Measurements from ENCODE around the gene EEF2K. TPM values are rescaled to one million over a fixed set of nuclear protein-coding genes. Genes with fewer than 3 reads are reported as not detected.
"Not testable (repeated sequence)": the region's sequence is repeated elsewhere in the genome, so short reads cannot be mapped to it uniquely, and the experiment has no call there.

EEF2K gene
- total and polyA plus RNA-seq, 5 donors from 2014 or later = 2.7 to 20.1 (median 3.6) TPM

DNA sequence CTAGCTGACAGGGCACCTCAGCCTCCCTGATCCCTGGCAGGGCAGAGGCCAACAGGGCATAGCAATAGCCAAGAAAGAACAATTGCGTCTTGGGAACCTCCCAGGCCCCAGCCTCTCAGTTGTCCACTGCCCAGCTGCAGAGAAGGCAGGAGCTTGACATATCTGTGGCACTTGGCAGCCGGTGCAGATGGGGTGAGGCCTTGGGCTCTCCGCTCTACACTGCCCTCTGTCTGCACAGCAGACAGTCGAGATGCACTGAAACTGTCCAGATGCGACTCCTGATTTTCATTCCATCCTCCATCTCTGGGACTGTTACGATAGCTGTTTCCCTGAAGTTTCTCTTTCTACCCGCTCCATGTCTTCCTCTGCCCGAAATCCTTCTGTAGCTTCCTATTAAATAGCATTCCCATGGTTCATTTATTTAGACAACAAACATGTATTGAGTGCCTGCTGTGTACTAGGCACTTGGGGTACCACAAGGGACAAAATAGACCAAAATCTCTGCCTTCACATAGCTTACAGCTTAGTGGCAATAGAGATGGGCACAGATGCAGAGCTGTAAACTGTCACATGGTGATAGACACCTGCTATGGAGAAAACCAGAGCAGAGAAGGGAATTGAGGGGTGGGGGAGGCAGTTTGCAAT lies 94.5 kb downstream of the EEF2K start:
- peaks cover 37% of the 10 kb centered on the region for H3K4me1 ChIP-seq (ENCODE audit: control insufficient read depth, insufficient read depth, low read length, poor library complexity, severe bottlenecking)
- no peak for ATAC-seq (ENCODE audit: low read depth in 2 of 2)
- H3K9me3 ChIP-seq (ENCODE audit: control insufficient read depth in 2 of 2, low read length in 2 of 2) = no peaks in the 10 kb centered on the region
- peaks cover 0 to 11% (median 2%) of the 10 kb centered on the region in 7 donors for H3K9me3 Mint-ChIP-seq
- H3K27ac ChIP-seq (ENCODE audit: insufficient read depth, low read length, poor library complexity, severe bottlenecking) = peak overlapping the region; percentile 45
- DNase-seq = peak in 2 of 3 donors; percentile 39 to 65
- peaks cover 38% of the 10 kb centered on the region for H3K36me3 ChIP-seq (ENCODE audit: control insufficient read depth, insufficient read depth, low read length)
- H3K4me3 Mint-ChIP-seq = peak overlapping the region; percentile 47 to 86 (median 65)
- peaks cover 30% of the 10 kb centered on the region for H3K36me3 Mint-ChIP-seq
- peak overlapping the region; percentile 74 to 83 (median 78) for H3K27ac Mint-ChIP-seq
- H3K27me3 Mint-ChIP-seq = peaks cover 16% of the 10 kb centered on the region
- peaks cover 23 to 58% (median 42%) of the 10 kb centered on the region in 4 donors for H3K4me1 Mint-ChIP-seq
- H3K27me3 ChIP-seq (ENCODE audit: control insufficient read depth, insufficient read depth, low read length) = no peaks in the 10 kb centered on the region
- no peak overlapping the region for H3K4me3 ChIP-seq (ENCODE audit: low read depth, low read length)

DNA sequence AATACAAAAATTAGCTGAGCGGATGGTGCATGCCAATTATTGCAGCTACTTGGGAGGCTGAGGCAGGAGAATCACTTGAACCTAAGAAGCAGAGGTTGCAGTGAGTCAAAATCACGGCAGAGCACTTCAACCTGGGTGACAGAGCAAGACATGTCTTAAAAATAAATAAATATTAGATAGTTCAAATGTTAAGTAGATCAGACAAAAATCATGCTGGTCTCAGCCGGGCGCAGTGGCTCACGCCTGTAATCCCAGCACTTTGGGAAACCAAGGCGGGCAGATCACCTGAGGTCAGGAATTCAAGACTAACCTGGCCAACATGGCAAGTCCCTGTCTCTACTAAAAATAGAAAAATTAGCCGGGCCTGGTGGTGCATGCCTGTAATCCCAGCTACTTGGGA lies 95.3 kb downstream of the EEF2K start:
- Histone ChIP-seq H3K4me1 (ENCODE audit: control insufficient read depth, insufficient read depth, low read length, poor library complexity, severe bottlenecking) (peaks cover 36% of the 10 kb centered on the region), H3K36me3 (ENCODE audit: control insufficient read depth, insufficient read depth, low read length) (peaks cover 45% of the 10 kb centered on the region)
- peak overlapping the region in 1 of 3 donors; percentile 74 for H3K27ac Mint-ChIP-seq
- H3K27me3 Mint-ChIP-seq = peaks cover 16% of the 10 kb centered on the region
- peaks cover 30% of the 10 kb centered on the region for H3K36me3 Mint-ChIP-seq
- ATAC-seq (ENCODE audit: low read depth in 2 of 2); H3K27ac ChIP-seq (ENCODE audit: insufficient read depth, low read length, poor library complexity, severe bottlenecking); H3K9me3 ChIP-seq (ENCODE audit: control insufficient read depth in 2 of 2, low read length in 2 of 2); H3K4me3 ChIP-seq (ENCODE audit: low read depth, low read length); DNase-seq; H3K27me3 ChIP-seq (ENCODE audit: control insufficient read depth, insufficient read depth, low read length); H3K9me3 Mint-ChIP-seq: not testable (repeated sequence)
- H3K4me1 Mint-ChIP-seq = peaks cover 23 to 53% (median 43%) of the 10 kb centered on the region in 4 donors
- H3K4me3 Mint-ChIP-seq = peak overlapping the region in 1 of 4 donors; percentile 66

DNA sequence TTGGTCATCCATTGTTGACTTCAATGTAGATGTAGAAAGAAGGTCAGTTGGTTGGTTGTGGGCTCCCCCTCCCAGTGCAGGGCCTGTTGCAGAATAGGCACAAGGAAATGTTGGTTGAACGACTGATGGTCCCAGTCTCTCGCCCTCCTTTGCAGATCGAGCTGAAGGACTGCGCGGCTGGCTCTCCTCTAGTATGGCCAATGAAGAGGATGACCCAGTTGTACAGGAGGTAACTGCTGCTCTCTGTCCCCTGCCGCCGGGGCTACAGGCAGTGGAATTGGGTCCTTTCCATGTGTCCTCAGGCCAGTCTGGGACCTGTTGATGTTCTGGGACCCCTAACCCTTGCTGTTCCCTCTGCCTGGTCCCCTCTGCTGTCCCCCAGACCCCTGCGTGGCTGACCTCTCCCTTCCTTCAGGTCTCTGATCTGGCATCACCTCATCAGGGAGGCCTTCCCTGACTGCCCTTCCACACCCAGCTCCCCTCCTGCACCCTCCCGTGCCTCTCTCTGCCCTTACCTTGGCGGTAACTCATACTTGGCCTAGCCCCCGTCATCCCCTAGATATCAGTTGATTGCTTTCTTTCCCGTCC lies 96.8 kb downstream of the EEF2K start:
- Histone ChIP-seq H3K9me3 (ENCODE audit: control insufficient read depth in 2 of 2, low read length in 2 of 2) (no peaks in the 10 kb centered on the region), H3K36me3 (ENCODE audit: control insufficient read depth, insufficient read depth, low read length) (peaks cover 60% of the 10 kb centered on the region), H3K4me1 (ENCODE audit: control insufficient read depth, insufficient read depth, low read length, poor library complexity, severe bottlenecking) (peaks cover 31% of the 10 kb centered on the region), H3K4me3 (ENCODE audit: low read depth, low read length) (no peak overlapping the region), H3K27me3 (ENCODE audit: control insufficient read depth, insufficient read depth, low read length) (no peaks in the 10 kb centered on the region), H3K27ac (ENCODE audit: insufficient read depth, low read length, poor library complexity, severe bottlenecking) (no peak overlapping the region)
- Mint-ChIP-seq H3K27ac (peak overlapping the region in 1 of 3 donors; percentile 62), H3K4me3 (peak overlapping the region in 2 of 4 donors; percentile 3 to 80), H3K9me3 (peaks cover 0 to 4% (median 0%) of the 10 kb centered on the region in 7 donors), H3K4me1 (peaks cover 18 to 48% (median 37%) of the 10 kb centered on the region in 4 donors), H3K27me3 (peaks cover 7% of the 10 kb centered on the region), H3K36me3 (peaks cover 30% of the 10 kb centered on the region)
- ATAC-seq (ENCODE audit: low read depth in 2 of 2) (no peak), DNase-seq (no peak)

- Mint-ChIP-seq H3K4me1 (peaks cover 10 to 34% (median 25%) of the 10 kb centered on the region in 4 donors), H3K9me3 (peaks cover 0 to 1% (median 0%) of the 10 kb centered on the region in 7 donors), H3K4me3 (no peak overlapping the region), H3K27me3 (no peaks in the 10 kb centered on the region), H3K27ac (no peak overlapping the region), H3K36me3 (peaks cover 30% of the 10 kb centered on the region)
- Histone ChIP-seq H3K36me3 (ENCODE audit: control insufficient read depth, insufficient read depth, low read length) (peaks cover 75% of the 10 kb centered on the region), H3K4me1 (ENCODE audit: control insufficient read depth, insufficient read depth, low read length, poor library complexity, severe bottlenecking) (peaks cover 17% of the 10 kb centered on the region), H3K27me3 (ENCODE audit: control insufficient read depth, insufficient read depth, low read length) (no peaks in the 10 kb centered on the region), H3K9me3 (ENCODE audit: control insufficient read depth in 2 of 2, low read length in 2 of 2) (no peaks in the 10 kb centered on the region), H3K4me3 (ENCODE audit: low read depth, low read length) (no peak overlapping the region), H3K27ac (ENCODE audit: insufficient read depth, low read length, poor library complexity, severe bottlenecking) (no peak overlapping the region)
- no peak for DNase-seq
- ATAC-seq (ENCODE audit: low read depth in 2 of 2) = no peak
These were observed 98.3 kb downstream of the EEF2K start for GRCh38 chr16:22304411-22304810.

GRCh38 chr16:22306788-22307187 lies 100.7 kb downstream of the EEF2K start:
- Mint-ChIP-seq H3K36me3 (peaks cover 25% of the 10 kb centered on the region), H3K4me3 (no peak overlapping the region), H3K27me3 (no peaks in the 10 kb centered on the region), H3K4me1 (peaks cover 0 to 15% (median 10%) of the 10 kb centered on the region in 4 donors), H3K9me3 (peaks cover 0 to 1% (median 0%) of the 10 kb centered on the region in 7 donors), H3K27ac (no peak overlapping the region)
- Histone ChIP-seq H3K27ac (ENCODE audit: insufficient read depth, low read length, poor library complexity, severe bottlenecking) (no peak overlapping the region), H3K27me3 (ENCODE audit: control insufficient read depth, insufficient read depth, low read length) (no peaks in the 10 kb centered on the region), H3K4me3 (ENCODE audit: low read depth, low read length) (no peak overlapping the region), H3K4me1 (ENCODE audit: control insufficient read depth, insufficient read depth, low read length, poor library complexity, severe bottlenecking) (no peaks in the 10 kb centered on the region), H3K36me3 (ENCODE audit: control insufficient read depth, insufficient read depth, low read length) (peaks cover 85% of the 10 kb centered on the region), H3K9me3 (ENCODE audit: control insufficient read depth in 2 of 2, low read length in 2 of 2) (no peaks in the 10 kb centered on the region)
- no peak for ATAC-seq (ENCODE audit: low read depth in 2 of 2)
- DNase-seq = no peak

DNA sequence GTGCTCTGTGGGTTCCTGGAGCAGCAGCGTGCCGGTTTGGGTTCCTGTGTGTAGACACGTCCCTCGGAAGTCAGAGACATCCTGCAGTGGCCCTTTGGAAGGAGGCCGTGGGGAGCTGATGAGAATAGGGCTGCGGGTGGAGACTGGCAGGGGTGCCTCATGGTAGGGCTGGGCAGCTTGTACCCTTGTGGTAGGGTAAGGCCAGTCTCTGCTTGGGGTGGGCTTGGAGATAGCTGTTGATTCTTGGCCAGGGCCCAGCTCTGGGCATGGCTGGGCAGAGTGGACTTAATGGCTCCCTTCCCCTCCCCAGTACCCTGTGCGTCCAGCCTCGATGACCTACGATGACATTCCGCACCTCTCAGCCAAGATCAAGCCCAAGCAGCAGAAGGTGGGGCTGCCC lies 101.8 kb downstream of the EEF2K start:
- no peak overlapping the region for H3K27ac ChIP-seq (ENCODE audit: insufficient read depth, low read length, poor library complexity, severe bottlenecking)
- H3K4me3 Mint-ChIP-seq = peak overlapping the region in 1 of 4 donors; percentile 58
- H3K27me3 ChIP-seq (ENCODE audit: control insufficient read depth, insufficient read depth, low read length) = no peaks in the 10 kb centered on the region
- peaks cover 22% of the 10 kb centered on the region for H3K36me3 Mint-ChIP-seq
- no peaks in the 10 kb centered on the region for H3K4me1 ChIP-seq (ENCODE audit: control insufficient read depth, insufficient read depth, low read length, poor library complexity, severe bottlenecking)
- no peak for DNase-seq
- H3K9me3 ChIP-seq (ENCODE audit: control insufficient read depth in 2 of 2, low read length in 2 of 2) = no peaks in the 10 kb centered on the region
- no peak overlapping the region for H3K4me3 ChIP-seq (ENCODE audit: low read depth, low read length)
- no peak for ATAC-seq (ENCODE audit: low read depth in 2 of 2)
- H3K27ac Mint-ChIP-seq = peak overlapping the region in 1 of 3 donors; percentile 68
- H3K4me1 Mint-ChIP-seq = peaks cover 0 to 11% (median 8%) of the 10 kb centered on the region in 4 donors
- no peaks in the 10 kb centered on the region for H3K27me3 Mint-ChIP-seq
- peaks cover 0 to 1% (median 0%) of the 10 kb centered on the region in 7 donors for H3K9me3 Mint-ChIP-seq
- H3K36me3 ChIP-seq (ENCODE audit: control insufficient read depth, insufficient read depth, low read length) = peaks cover 84% of the 10 kb centered on the region

GRCh38 chr16:22308824-22309520 lies 102.9 kb downstream of the EEF2K start:
- H3K4me1 ChIP-seq (ENCODE audit: control insufficient read depth, insufficient read depth, low read length, poor library complexity, severe bottlenecking) = no peaks in the 10 kb centered on the region
- H3K4me3 ChIP-seq (ENCODE audit: low read depth, low read length) = no peak overlapping the region
- Mint-ChIP-seq H3K36me3 (peaks cover 23% of the 10 kb centered on the region), H3K4me1 (peaks cover 0 to 9% (median 5%) of the 10 kb centered on the region in 4 donors), H3K27me3 (no peaks in the 10 kb centered on the region), H3K4me3 (peak overlapping the region in 1 of 4 donors; percentile 27), H3K9me3 (peaks cover 0 to 1% (median 0%) of the 10 kb centered on the region in 7 donors), H3K27ac (no peak overlapping the region)
- DNase-seq = no peak
- H3K27me3 ChIP-seq (ENCODE audit: control insufficient read depth, insufficient read depth, low read length) = no peaks in the 10 kb centered on the region
- H3K9me3 ChIP-seq (ENCODE audit: control insufficient read depth in 2 of 2, low read length in 2 of 2) = no peaks in the 10 kb centered on the region
- ATAC-seq (ENCODE audit: low read depth in 2 of 2) = no peak
- no peak overlapping the region for H3K27ac ChIP-seq (ENCODE audit: insufficient read depth, low read length, poor library complexity, severe bottlenecking)
- H3K36me3 ChIP-seq (ENCODE audit: control insufficient read depth, insufficient read depth, low read length) = peaks cover 89% of the 10 kb centered on the region

Measured in CD4-positive, CD25-positive, alpha-beta regulatory T cell (primary cell).